M059J (cell line): Measurements from ENCODE around the gene TMEM244. TPM values are rescaled to one million over a fixed set of nuclear protein-coding genes. Genes with fewer than 3 reads are reported as not detected.
"Not testable (repeated sequence)": the region's sequence is repeated elsewhere in the genome, so short reads cannot be mapped to it uniquely, and the experiment has no call there.

Experiments used
- DNase-seq: peaks from one replicate; pipeline ENCODE4 v3.0.0-alpha.2; 2012; ENCODE audit warnings: low read depth
- total RNA-seq: library from RNA; depleted of rRNA; stranded (reverse); fragments of >200 nt; shearing (Covaris generic); gene quantifications from 2 replicates; pipeline ENCODE4 v1.2.3, GENCODE V29; 2014

TMEM244 gene
- total RNA-seq, 1 experiment from 2014 or later = not detected

GRCh38 chr6:129867403-129867802, 6.3 kb upstream of the TMEM244 start:
- no peak for DNase-seq

GRCh38 chr6:129866688-129867087, 5.6 kb upstream of the TMEM244 start:
- DNase-seq = no peak

GRCh38 chr6:129866256-129866655, 5.1 kb upstream of the TMEM244 start:
- DNase-seq = no peak

- DNase-seq = peak; percentile 15
Measured at GRCh38 chr6:129865013-129865412, 3.9 kb upstream of the TMEM244 start.

- peak; percentile 93 for DNase-seq
Measured at GRCh38 chr6:129863664-129864063, 2.5 kb upstream of the TMEM244 start.

GRCh38 chr6:129859524-129859923, 1.6 kb downstream of the TMEM244 start:
- peak; percentile 67 for DNase-seq

GRCh38 chr6:129857838-129858237, 3.3 kb downstream of the TMEM244 start:
- no peak for DNase-seq

GRCh38 chr6:129853996-129854711, 7.0 kb downstream of the TMEM244 start:
- DNase-seq = peak; percentile 90

- peak; percentile 75 for DNase-seq
Measured at GRCh38 chr6:129852257-129852858, 8.8 kb downstream of the TMEM244 start.

- peak; percentile 89 for DNase-seq
Measured at GRCh38 chr6:129849456-129849855, 11.7 kb downstream of the TMEM244 start.

GRCh38 chr6:129846761-129847160, 14.4 kb downstream of the TMEM244 start:
- no peak for DNase-seq

- DNase-seq = no peak
Measured at GRCh38 chr6:129845696-129846095, 15.4 kb downstream of the TMEM244 start.

GRCh38 chr6:129844118-129844891, 16.8 kb downstream of the TMEM244 start:
- peak; percentile 97 for DNase-seq

GRCh38 chr6:129843573-129843972, 17.5 kb downstream of the TMEM244 start:
- peak; percentile 81 for DNase-seq

- DNase-seq = no peak
Measured at GRCh38 chr6:129842881-129843409, 18.2 kb downstream of the TMEM244 start.

- DNase-seq = no peak
Measured at GRCh38 chr6:129842137-129842536, 19.0 kb downstream of the TMEM244 start.

GRCh38 chr6:129839562-129839961, 21.6 kb downstream of the TMEM244 start:
- DNase-seq = not testable (repeated sequence)

GRCh38 chr6:129835691-129836090, 25.4 kb downstream of the TMEM244 start:
- no peak for DNase-seq

GRCh38 chr6:129832299-129832698, 28.8 kb downstream of the TMEM244 start:
- no peak for DNase-seq

- no peak for DNase-seq
Measured at GRCh38 chr6:129828229-129828628, 32.9 kb downstream of the TMEM244 start.

GRCh38 chr6:129818251-129818650, 42.9 kb downstream of the TMEM244 start:
- DNase-seq = peak; percentile 4

GRCh38 chr6:129817821-129818220, 43.3 kb downstream of the TMEM244 start:
- no peak for DNase-seq
